Neural cell (in vitro differentiated cells): ENCODE measurements around the gene ACER2. TPM values are rescaled to one million over a fixed set of nuclear protein-coding genes. Genes with fewer than 3 reads are reported as not detected.
"Not testable (repeated sequence)": the region's sequence is repeated elsewhere in the genome, so short reads cannot be mapped to it uniquely, and the experiment has no call there.

Experiments used
- H2AFZ ChIP-seq: fragments of 200-600, 300-800 bp; sonication (generic), shearing (Covaris generic); 2 replicates; pipeline ENCODE4 v1.6.0; 2014; ENCODE audit warnings: low read depth, mild to moderate bottlenecking, antibody characterized with exemption, low read length, moderate library complexity
- H3F3A ChIP-seq: fragments of 200-600 bp; shearing (Covaris generic); 2 replicates; pipeline ENCODE4 v1.6.1; 2016; ENCODE audit warnings: mild to moderate bottlenecking, moderate library complexity, mixed read lengths, antibody characterized with exemption, low read length; ENCODE audit not compliant: insufficient read depth, poor library complexity, severe bottlenecking
- H3K27ac ChIP-seq: fragments of 200-600, 300-800 bp; sonication (generic), shearing (Covaris generic); 2 replicates; pipeline ENCODE4 v1.5.1; 2014; ENCODE audit warnings: mild to moderate bottlenecking, low read length, moderate library complexity
- H3K27me3 ChIP-seq: fragments of 300-800, 200-600 bp; sonication (generic), shearing (Covaris generic); 2 replicates; pipeline ENCODE4 v1.6.0; 2014; ENCODE audit warnings: mild to moderate bottlenecking, low read depth, low read length, moderate library complexity; ENCODE audit not compliant: insufficient read depth
- H3K36me3 ChIP-seq: fragments of 300-800, 200-600 bp; sonication (generic), shearing (Covaris generic); 2 replicates; pipeline ENCODE4 v1.5.1; 2014; ENCODE audit warnings: mild to moderate bottlenecking, antibody characterized with exemption, low read length, moderate library complexity; ENCODE audit not compliant: insufficient read depth
- H3K4me2 ChIP-seq: fragments of 300-800, 200-600 bp; sonication (generic), shearing (Covaris generic); 2 replicates; pipeline ENCODE4 v1.6.0; 2014; ENCODE audit warnings: mild to moderate bottlenecking, low read length
- H3K4me3 ChIP-seq: fragments of 300-800, 200-600 bp; sonication (generic), shearing (Covaris generic); 2 replicates; pipeline ENCODE4 v1.5.1; 2014; ENCODE audit warnings: mild to moderate bottlenecking, low read length, moderate library complexity
- H3K79me2 ChIP-seq: fragments of 200-600 bp; shearing (Covaris generic); replicated peaks from 2 replicates; pipeline ENCODE4 v1.6.0; 2014; ENCODE audit warnings: mild to moderate bottlenecking, low read length, moderate library complexity; ENCODE audit not compliant: insufficient read depth
- H3K9ac ChIP-seq: fragments of 300-800, 200-600 bp; sonication (generic), shearing (Covaris generic); 2 replicates; pipeline ENCODE4 v1.6.1; 2016; ENCODE audit warnings: mild to moderate bottlenecking, low read length, mixed read lengths
- H3K9me2 ChIP-seq: fragments of 200-600 bp; shearing (Covaris generic); 2 replicates; pipeline ENCODE4 v1.6.1; 2016; ENCODE audit warnings: mild to moderate bottlenecking, low read length, mixed read lengths; ENCODE audit not compliant: insufficient read depth
- H3K9me3 ChIP-seq: fragments of 200-600, 300-800 bp; sonication (generic), shearing (Covaris generic); 2 replicates; pipeline ENCODE4 v1.6.1; 2016; ENCODE audit warnings: mild to moderate bottlenecking, mixed run types, low read length, moderate library complexity, mixed read lengths
- H4K20me1 ChIP-seq: fragments of 200-600 bp; shearing (Covaris generic); 2 replicates; pipeline ENCODE4 v1.6.1; 2016; ENCODE audit warnings: mild to moderate bottlenecking, mixed run types; ENCODE audit not compliant: insufficient read depth
- CTCF ChIP-seq: fragments of 450-650 bp; IDR thresholded peaks from 2 replicates; pipeline ENCODE4 v1.5.1; 2014; ENCODE audit warnings: antibody characterized with exemption, mild to moderate bottlenecking, moderate library complexity; ENCODE audit not compliant: poor library complexity, severe bottlenecking
- EP300 ChIP-seq: fragments of 450-650 bp; conservative IDR thresholded peaks from 2 replicates; pipeline ENCODE4 v1.6.1; 2014; ENCODE audit warnings: antibody characterized with exemption, mild to moderate bottlenecking, moderate library complexity; ENCODE audit not compliant: poor library complexity, severe bottlenecking
- EZH2 ChIP-seq: fragments of 200-600, 300-800 bp; shearing (Covaris generic), sonication (generic); IDR thresholded peaks from 2 replicates; pipeline ENCODE4 v1.6.1; 2014; ENCODE audit warnings: antibody characterized with exemption, low read length, borderline replicate concordance, mild to moderate bottlenecking; ENCODE audit not compliant: insufficient read depth, poor library complexity, severe bottlenecking
- MXI1 ChIP-seq: fragments of 450-650 bp; conservative IDR thresholded peaks from 2 replicates; pipeline ENCODE4 v1.6.1; 2014; ENCODE audit warnings: antibody characterized with exemption, mild to moderate bottlenecking; ENCODE audit not compliant: poor library complexity, severe bottlenecking
- POLR2AphosphoS5 ChIP-seq: IDR thresholded peaks from 2 replicates; pipeline ENCODE4 v1.6.1; 2012
- RAD21 ChIP-seq: fragments of 450-650 bp; conservative IDR thresholded peaks from 2 replicates; pipeline ENCODE4 v1.6.1; 2014; ENCODE audit warnings: antibody characterized with exemption, mild to moderate bottlenecking, moderate library complexity
- REST ChIP-seq: IDR thresholded peaks from 2 replicates; pipeline ENCODE4 v1.6.1; 2012; ENCODE audit warnings: borderline replicate concordance
- SMC3 ChIP-seq: fragments of 450-650 bp; conservative IDR thresholded peaks from 2 replicates; pipeline ENCODE4 v1.6.1; 2014; ENCODE audit warnings: antibody characterized with exemption, mild to moderate bottlenecking, moderate library complexity; ENCODE audit not compliant: poor library complexity
- TAF1 ChIP-seq: IDR thresholded peaks from 2 replicates; pipeline ENCODE4 v1.6.1; 2012; ENCODE audit warnings: low read depth
- polyA plus RNA-seq: library from polyadenylated mRNA; depleted of rRNA; stranded (reverse); fragments of >200 nt; gene quantifications from 2 replicates; pipeline ENCODE4 v1.2.3, GENCODE V29; 2014

ACER2 gene
- polyA plus RNA-seq, 1 donor from 2014 or later = 3.0 TPM

GRCh38 chr9:19386502-19387044 lies 22.2 kb upstream of the ACER2 start:
- Histone ChIP-seq H3K9ac (no peak overlapping the region), H3K4me2 (no peak overlapping the region), H3K4me3 (no peak overlapping the region), H2AFZ (no peak overlapping the region), H4K20me1 (no peaks in the 10 kb centered on the region), H3K36me3 (no peaks in the 10 kb centered on the region), H3K79me2 (no peaks in the 10 kb centered on the region), H3K27ac (no peak overlapping the region), H3K27me3 (no peaks in the 10 kb centered on the region), H3K9me2 (no peaks in the 10 kb centered on the region), H3F3A (no peaks in the 10 kb centered on the region), H3K9me3 (no peaks in the 10 kb centered on the region)
- TF ChIP-seq RAD21 (no peak), MXI1 (no peak)

GRCh38 chr9:19387317-19387716 lies 21.5 kb upstream of the ACER2 start:
- no peak overlapping the region for H3K4me2 ChIP-seq
- H3K9me2 ChIP-seq = no peaks in the 10 kb centered on the region
- no peak overlapping the region for H3K27ac ChIP-seq
- no peak overlapping the region for H2AFZ ChIP-seq
- H3K4me3 ChIP-seq = no peak overlapping the region
- TF ChIP-seq POLR2AphosphoS5 (no peak), EP300 (no peak), EZH2 (no peak), SMC3 (no peak), CTCF (no peak), MXI1 (no peak), REST (no peak), RAD21 (no peak), TAF1 (no peak)
- H3K79me2 ChIP-seq = no peaks in the 10 kb centered on the region
- H3K9me3 ChIP-seq = no peaks in the 10 kb centered on the region
- H3F3A ChIP-seq = no peaks in the 10 kb centered on the region
- H3K36me3 ChIP-seq = no peaks in the 10 kb centered on the region
- no peaks in the 10 kb centered on the region for H3K27me3 ChIP-seq
- H4K20me1 ChIP-seq = no peaks in the 10 kb centered on the region
- H3K9ac ChIP-seq = no peak overlapping the region

- not testable (repeated sequence) for H2AFZ ChIP-seq, H3K36me3 ChIP-seq, H3K4me2 ChIP-seq, H3K27me3 ChIP-seq, H3K27ac ChIP-seq, H3K4me3 ChIP-seq, H4K20me1 ChIP-seq, H3K9ac ChIP-seq, H3K79me2 ChIP-seq, H3K9me3 ChIP-seq, H3F3A ChIP-seq, H3K9me2 ChIP-seq
Observed at GRCh38 chr9:19389539-19389938, 19.3 kb upstream of the ACER2 start.
